ENCODE results near the gene NFE2L1.
A peak's percentile ranks its signal among the peaks of the same experiment; 100 is the strongest.

Gene NFE2L1

DNA sequence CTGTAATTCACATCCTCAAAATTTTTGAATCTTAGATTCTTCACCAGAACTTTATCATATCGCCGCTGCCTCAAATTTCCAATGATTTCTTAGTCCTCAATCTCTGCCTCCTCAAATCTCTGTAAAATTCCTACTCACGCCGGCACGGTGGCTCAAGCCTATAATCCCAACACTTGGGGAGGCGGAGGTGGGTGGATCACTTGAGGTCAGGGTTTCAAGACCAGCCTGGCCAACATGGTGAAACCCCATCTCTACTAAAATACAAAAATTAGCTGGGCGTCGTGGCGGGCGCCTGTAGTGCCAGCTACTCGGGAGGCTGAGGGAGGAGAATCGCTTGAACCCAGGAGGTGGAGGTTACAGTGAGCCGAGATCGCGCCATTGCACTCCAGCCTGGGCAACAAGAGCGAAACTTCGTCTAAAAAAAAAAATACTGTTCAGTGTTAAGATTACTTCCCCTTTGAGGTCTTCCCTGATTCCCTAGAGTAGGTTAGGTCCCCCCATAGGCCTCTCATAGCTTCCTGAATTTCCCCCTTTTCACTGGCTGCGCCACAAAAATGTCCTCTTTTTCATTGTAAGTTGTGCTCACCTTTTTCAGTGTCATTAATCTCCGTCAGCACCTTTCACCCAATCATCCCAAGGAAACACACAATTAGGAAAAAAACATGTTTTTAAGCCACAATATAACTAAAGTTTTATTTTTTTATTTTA lies 54.0 kb downstream of the NFE2L1 start:
- Histone ChIP-seq H3K4me1 (peaks cover 2% of the 10 kb centered on the region), H3K4me2 (ENCODE audit: low read length) (peak overlapping the region; percentile 32), H3K27ac (peak overlapping the region; percentile 60), H3K27me3 (ENCODE audit: control insufficient read depth, insufficient read depth, low read length) (no peaks in the 10 kb centered on the region), H3K9me3 (ENCODE audit: control insufficient read depth, low read length) (no peaks in the 10 kb centered on the region), H3K36me3 (ENCODE audit: control insufficient read depth, insufficient read depth, low read length) (no peaks in the 10 kb centered on the region), H3K9ac (no peak overlapping the region), H3K4me3 (ENCODE audit: low read depth, low read length) (no peak overlapping the region), H3K79me2 (peaks cover 11% of the 10 kb centered on the region), H2AFZ (peak overlapping the region; percentile 40)
- TF ChIP-seq, protein P1, sequence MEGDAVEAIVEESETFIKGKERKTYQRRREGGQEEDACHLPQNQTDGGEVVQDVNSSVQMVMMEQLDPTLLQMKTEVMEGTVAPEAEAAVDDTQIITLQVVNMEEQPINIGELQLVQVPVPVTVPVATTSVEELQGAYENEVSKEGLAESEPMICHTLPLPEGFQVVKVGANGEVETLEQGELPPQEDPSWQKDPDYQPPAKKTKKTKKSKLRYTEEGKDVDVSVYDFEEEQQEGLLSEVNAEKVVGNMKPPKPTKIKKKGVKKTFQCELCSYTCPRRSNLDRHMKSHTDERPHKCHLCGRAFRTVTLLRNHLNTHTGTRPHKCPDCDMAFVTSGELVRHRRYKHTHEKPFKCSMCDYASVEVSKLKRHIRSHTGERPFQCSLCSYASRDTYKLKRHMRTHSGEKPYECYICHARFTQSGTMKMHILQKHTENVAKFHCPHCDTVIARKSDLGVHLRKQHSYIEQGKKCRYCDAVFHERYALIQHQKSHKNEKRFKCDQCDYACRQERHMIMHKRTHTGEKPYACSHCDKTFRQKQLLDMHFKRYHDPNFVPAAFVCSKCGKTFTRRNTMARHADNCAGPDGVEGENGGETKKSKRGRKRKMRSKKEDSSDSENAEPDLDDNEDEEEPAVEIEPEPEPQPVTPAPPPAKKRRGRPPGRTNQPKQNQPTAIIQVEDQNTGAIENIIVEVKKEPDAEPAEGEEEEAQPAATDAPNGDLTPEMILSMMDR (IDR thresholded peaks at IDR 0.05): no peak

DNA sequence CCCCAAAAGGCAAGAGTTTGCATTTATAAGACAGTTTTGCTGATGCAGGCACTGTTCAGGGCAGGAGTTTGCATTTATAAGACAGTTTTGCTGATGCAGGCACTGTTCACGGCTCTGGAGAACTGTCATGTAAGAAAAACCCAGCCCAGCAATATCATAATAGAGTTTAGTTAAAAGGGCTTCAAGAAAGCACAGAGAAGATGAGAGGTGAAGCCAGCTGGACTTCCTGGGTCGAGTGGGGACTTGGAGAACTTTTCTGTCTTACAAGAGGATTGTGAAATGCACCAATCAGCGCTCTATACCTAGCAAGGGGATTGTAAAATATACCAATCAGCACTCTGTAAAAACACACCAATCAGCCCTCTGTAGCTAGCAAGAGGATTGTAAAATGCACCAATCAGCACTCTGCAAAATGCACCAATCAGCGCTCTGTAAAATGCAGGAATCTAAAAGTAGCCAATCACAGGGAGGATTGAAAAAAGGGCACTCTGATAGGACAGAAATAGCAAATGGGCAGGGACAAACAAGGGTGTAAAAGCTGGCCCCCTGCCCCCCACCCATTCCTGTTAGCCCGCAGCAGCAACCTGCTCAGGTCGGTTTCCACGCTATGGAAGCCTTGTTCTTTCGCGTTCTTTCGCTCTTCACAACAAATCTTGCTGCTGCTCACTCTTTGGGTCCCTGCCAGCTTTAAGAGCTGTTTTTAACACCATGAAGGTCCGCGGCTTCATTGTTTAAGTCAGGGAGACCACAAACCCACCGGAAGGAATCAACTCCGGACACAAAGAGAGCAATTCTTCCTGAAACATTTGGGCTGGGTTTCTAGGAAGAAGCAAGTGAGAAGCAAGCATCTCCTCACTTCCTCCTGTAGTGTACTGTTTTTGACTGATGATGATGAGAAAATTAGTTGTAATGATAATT lies 54.9 kb downstream of the NFE2L1 start:
- peak overlapping the region; percentile 40 for H2AFZ ChIP-seq
- no peaks in the 10 kb centered on the region for H3K27me3 ChIP-seq (ENCODE audit: control insufficient read depth, insufficient read depth, low read length)
- no peak overlapping the region for H3K4me3 ChIP-seq (ENCODE audit: low read depth, low read length)
- peaks cover 2% of the 10 kb centered on the region for H3K4me1 ChIP-seq
- H3K4me2 ChIP-seq (ENCODE audit: low read length): peak overlapping the region; percentile 32
- H3K9ac ChIP-seq: no peak overlapping the region
- H3K9me3 ChIP-seq (ENCODE audit: control insufficient read depth, low read length): no peaks in the 10 kb centered on the region
- peak overlapping the region; percentile 60 for H3K27ac ChIP-seq
- no peaks in the 10 kb centered on the region for H3K36me3 ChIP-seq (ENCODE audit: control insufficient read depth, insufficient read depth, low read length)
- TF ChIP-seq, protein P1 (IDR thresholded peaks at IDR 0.05): no peak
- peaks cover 8% of the 10 kb centered on the region for H3K79me2 ChIP-seq

DNA sequence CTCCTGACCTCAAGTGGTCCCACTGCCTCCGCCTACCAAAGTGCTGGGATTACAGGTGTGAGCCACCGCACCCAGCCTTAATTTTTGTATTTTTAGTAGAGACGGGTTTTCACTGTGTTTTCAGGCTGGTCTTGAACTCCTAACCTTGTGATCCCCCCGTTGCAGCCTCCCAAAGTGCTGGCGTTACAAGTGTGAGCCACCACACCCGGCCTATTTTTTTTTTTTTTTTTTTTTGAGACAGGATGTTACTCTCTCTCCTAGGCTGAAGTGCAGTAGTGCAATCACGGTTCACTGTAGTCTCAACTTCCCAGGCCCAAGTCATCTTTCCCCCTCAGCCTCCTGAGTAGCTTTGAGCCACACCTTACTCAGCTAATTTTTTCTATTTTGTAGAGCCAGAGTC lies 56.3 kb downstream of the NFE2L1 start:
- Histone ChIP-seq H3K9ac (no peak overlapping the region), H3K36me3 (ENCODE audit: control insufficient read depth, insufficient read depth, low read length) (no peaks in the 10 kb centered on the region), H2AFZ (no peak overlapping the region), H3K4me2 (ENCODE audit: low read length) (no peak overlapping the region), H3K27me3 (ENCODE audit: control insufficient read depth, insufficient read depth, low read length) (no peaks in the 10 kb centered on the region), H3K9me3 (ENCODE audit: control insufficient read depth, low read length) (no peaks in the 10 kb centered on the region), H3K27ac (no peak overlapping the region), H3K4me3 (ENCODE audit: low read depth, low read length) (no peak overlapping the region), H3K4me1 (peaks cover 2% of the 10 kb centered on the region), H3K79me2 (peaks cover 11% of the 10 kb centered on the region)
- TF ChIP-seq, protein P1 (IDR thresholded peaks at IDR 0.05): no peak

DNA sequence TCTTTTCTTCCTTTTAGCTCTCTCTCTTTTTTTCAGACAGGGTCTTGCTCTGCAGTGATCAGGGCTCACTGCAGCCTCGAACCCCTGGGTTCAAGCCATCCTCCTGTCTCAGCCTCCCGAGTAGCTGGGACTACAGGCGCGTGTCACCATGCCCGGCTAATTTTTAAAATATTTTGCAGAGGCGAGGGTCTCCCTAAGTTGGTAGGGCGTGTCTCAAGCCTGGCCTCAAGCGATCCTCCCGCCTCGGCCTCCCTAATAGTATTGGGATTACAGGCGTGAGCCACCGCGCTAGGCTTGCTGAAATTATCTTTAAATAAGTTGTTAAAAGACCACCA lies 58.6 kb downstream of the NFE2L1 start:
- Histone ChIP-seq H3K4me2 (ENCODE audit: low read length) (peak overlapping the region; percentile 71), H3K4me1 (peaks cover 17% of the 10 kb centered on the region), H3K4me3 (ENCODE audit: low read depth, low read length) (peak overlapping the region; percentile 89), H3K9me3 (ENCODE audit: control insufficient read depth, low read length) (no peaks in the 10 kb centered on the region), H3K79me2 (peaks cover 13% of the 10 kb centered on the region), H3K9ac (peak overlapping the region; percentile 57), H2AFZ (peak overlapping the region; percentile 97), H3K27me3 (ENCODE audit: control insufficient read depth, insufficient read depth, low read length) (no peaks in the 10 kb centered on the region), H3K36me3 (ENCODE audit: control insufficient read depth, insufficient read depth, low read length) (no peaks in the 10 kb centered on the region), H3K27ac (peak overlapping the region; percentile 90)
- TF ChIP-seq, protein P1 (IDR thresholded peaks at IDR 0.05): no peak
